SHP77 (cell line): ENCODE measurements around the gene FAM107B.

Experiments used
- DNase-seq, 2 experiments: peaks; one replicate each; lab custom pipeline; 2025; lab: John Stamatoyannopoulos, UW

FAM107B gene

DNA sequence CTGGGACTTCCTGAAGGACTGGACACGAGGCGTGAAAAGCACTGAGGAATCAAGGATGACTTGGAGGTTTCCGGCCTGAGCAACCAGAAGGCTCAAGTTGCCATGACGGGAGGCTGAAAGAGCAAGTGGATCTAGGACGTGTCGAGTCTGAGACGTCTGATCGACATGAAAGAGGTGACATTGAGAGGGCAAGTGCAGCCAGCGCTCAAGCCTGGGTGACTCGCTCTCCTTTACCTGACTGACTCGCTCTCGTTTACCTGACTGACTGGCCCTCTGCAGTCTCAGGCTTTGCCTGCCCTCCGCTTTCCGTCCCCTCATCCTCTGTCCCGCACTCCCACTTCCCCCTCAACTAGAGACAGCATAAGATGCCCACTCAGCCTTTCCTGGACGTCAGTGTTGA lies 241.4 kb downstream of the FAM107B start:
- no peak for DNase-seq

DNA sequence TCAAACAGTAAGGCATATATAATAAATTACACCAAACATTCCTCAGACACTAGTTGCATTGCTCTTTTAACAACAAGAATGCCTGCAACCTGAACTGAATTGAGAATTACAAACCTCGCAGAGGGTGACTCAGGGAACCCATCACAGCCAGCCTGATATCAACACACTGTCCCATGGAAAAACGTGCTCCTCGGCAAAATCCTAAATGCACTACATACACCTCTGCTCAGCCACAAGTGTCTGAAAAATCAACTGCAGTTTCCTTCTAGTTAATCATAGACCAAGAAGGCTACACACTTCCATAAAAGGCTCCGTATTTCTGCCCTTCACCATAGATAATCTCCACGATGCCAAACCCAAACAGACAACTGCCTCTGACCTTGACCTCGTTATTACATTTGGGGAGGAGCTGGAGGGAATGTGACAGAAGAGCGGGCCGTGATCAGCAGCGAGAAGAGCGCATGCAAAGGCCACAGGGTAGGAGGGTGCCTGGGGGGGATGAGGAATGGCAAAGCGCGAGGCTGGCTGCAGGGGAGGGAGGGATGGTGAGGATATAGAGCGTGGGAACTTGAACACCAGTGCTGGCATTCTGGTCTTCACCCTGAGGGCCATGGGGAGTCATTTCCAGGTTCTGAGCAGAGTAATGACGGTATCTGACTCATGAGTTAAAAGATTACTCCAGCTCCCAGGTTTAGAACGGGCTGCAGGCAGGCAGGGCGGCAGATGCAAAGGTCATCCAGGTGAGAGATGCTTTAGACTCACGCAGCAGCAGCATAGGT lies 242.0 kb downstream of the FAM107B start:
- no peak for DNase-seq

GRCh38 chr10:14531974-14532373 lies 242.7 kb downstream of the FAM107B start:
- DNase-seq: no peak

DNA sequence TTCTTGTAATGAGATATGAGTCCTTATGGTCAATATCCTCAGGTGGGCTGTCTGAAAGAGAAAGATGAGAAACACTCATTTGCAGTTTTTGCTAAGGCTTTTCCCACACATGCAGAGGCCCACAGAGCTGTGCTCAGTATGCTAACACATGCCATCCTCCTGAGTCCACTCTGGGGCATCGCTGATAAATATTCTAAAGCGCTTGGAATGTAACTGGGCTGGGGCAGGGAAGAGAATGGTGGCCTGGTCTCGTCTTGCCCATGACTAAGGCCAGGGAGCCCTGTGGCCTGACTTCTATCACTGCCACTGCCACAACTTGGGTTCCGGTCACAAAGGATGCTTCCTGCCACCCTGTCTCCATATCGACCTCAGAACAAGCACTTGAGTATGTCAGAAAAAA lies 244.2 kb downstream of the FAM107B start:
- no peak for DNase-seq

DNA sequence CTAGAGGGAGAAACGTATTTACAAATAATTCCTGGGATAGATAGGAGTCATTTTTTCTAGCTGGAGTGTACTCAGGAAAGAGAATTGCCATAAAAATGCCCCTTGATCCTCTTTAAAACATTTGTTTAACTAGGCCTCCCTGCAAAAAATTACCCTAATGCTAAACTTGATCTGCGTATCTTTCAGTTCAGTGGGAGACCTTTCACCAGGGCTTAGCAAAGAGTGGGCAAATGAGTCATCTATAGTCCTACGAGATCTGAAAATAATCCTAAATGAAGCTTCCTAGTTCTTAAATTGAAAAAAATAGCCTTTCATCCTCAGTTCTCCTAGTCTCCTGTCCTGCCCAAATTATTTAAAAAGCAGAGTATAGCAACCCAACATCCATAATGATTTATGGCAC lies 245.3 kb downstream of the FAM107B start:
- no peak for DNase-seq

- DNase-seq: no peak
Measured at GRCh38 chr10:14528450-14528849, 246.2 kb downstream of the FAM107B start.

DNA sequence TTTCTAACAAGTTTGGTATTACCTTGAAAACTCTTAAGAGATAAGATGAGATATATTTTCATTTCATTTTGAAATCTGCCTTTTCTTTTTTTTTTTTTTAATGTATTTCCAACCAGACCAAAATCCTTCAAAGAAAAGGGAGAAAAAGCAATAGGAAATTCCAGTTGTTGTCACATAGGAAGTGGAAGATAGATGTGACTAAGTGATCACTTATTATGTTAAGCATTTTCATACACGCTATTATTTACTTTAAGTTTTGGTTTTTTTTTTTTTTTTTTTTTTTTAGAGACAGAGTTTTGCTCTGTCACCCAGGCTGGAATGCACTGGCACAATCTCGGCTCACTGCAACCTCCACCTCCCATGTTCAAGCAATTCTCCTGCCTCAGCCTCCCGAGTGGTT lies 246.8 kb downstream of the FAM107B start:
- DNase-seq: no peak

GRCh38 chr10:14527134-14527844 lies 247.4 kb downstream of the FAM107B start:
- no peak for DNase-seq

DNA sequence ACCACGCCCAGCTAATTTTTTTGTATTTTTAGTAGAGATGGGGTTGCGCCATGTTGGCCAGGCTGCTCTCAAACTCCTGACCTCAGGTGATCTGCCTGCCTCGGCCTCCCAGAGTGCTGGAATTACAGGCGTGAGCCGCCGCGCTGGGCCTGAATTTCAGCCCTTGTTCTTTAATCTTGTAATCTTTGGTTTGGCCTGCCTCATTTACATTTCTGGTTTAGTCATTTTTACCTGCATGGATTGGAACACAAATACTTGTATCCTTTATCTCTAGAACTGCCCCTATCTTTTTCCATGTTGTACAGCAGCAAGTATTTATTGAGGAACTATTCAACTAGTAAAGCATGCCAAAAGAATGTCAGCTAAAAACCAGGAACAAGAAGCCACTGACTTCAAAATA lies 248.4 kb downstream of the FAM107B start:
- no peak for DNase-seq

DNA sequence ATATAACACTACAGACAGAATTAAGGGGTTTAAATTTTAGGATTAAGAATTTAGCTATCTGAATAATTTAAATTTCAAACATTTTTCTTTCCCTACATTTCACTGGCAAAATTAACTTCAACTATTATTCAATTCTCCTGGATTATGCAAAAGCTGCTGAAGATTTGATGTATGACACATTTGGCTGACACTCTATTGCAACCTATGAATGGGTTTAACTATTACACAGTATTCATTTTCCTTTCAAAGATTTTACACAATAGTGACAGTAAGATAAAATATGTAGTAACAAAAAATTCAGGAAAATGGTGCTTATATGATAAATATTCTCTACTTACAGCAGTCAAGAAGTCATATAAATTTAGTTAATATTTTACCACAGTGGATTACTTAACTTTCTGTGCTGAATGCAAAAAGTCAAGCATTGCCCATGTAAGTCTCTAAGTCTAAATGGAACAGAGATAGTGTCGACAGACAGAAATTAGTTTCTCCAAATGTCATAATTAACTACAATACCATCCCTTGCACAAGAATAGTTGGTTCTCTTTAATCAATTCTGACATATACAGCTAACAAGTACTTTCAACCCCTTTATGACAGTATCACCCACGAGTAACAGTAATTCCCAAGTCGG lies 249.9 kb downstream of the FAM107B start:
- DNase-seq: no peak

- DNase-seq: no peak
Measured at GRCh38 chr10:14523286-14523685, 251.4 kb downstream of the FAM107B start.

GRCh38 chr10:14519785-14520184 lies 254.9 kb downstream of the FAM107B start:
- DNase-seq: no peak

DNA sequence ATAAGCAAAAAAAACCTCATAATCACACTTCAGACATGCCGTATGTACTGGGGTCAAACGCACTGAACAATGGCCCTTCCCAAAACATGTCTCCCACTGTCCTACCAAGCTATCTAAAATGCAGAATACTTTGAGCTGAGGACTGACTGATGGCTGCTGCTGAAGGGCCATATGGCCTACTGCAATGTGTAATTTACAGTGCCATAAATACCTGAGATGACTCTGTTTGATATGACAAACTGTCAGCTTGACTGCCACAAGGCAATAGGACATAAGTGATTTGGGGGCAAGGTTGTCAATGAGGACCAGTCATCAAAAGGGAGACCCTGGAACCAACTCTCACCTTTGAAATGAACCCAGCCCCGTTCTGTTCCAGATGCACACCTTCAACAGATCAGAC lies 256.5 kb downstream of the FAM107B start:
- no peak for DNase-seq

DNA sequence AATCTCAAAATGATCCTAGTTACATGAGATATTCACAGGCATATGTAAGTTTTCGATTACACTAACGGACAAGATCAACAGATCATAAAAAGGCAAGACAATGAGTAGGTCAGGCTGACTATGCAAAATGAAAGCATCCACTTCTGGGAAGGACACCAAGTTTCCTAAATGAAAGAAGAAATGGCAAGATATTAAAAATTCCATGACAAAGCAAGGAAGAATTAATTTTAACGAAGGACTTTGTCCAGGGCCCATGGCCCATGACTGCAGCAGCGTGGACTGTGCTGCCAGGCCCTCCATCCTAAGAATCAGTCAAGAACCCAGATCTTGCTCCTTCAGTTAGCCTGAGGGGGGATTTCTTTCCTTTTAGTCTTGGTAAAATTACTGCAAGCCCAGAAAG lies 261.6 kb downstream of the FAM107B start:
- DNase-seq: no peak

DNA sequence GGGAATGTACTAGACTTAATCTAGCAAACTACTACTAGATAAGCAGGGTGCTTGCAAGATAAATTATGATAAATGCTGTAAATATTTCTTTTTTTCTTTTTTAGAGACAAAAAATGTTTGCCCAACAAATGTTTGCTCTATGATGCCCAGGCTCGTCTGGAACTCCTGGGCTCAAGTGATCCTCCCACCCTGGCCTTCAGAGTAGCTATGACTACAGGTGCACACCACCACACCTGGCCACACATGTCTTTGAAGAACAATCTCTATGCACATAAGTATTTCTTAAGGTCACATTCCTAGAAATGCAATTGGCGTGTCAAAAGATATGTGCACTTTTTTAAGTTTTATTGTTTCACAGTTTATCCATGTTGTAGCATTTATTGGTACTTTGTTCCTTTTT lies 264.4 kb downstream of the FAM107B start:
- no peak for DNase-seq

DNA sequence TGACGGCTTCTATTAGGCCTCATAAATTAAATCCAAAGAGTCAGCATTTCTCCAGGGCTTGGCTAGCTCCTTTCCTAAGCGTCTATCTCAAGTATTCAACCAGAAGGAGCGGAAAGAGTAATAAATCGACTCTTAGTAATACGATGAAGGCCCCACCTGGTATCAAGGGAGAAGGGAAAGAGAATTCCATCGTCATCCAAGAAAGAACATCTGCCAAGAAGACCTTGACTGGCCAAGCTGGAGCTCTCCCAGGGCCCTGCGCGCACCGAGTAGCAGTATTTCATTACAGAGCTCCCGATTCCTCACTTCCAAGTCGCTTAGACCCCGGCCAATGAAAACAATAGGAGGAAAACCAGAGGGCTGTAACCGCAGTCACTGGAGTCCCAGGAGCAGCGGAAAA lies 266.0 kb downstream of the FAM107B start:
- no peak for DNase-seq

- no peak for DNase-seq
Measured at GRCh38 chr10:14507781-14508180, 266.9 kb downstream of the FAM107B start.

DNA sequence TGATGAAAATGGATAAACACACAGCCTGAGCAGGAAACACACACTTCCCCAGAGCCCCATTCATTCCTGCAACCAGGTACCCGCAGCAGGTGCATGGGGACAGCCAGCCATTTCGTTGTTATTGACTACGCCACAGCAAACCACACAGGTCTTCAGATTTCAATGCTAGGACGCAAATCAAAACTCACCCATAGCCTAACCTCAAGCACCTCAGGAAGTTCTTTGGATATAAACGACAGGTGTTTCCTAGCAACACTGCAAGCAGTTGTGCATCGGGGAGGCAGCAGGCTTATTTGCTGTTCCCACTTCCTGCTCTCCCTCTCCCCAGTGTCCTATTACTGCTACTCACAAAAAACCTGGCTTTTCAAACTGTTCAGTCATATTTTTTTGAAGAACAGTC lies 267.5 kb downstream of the FAM107B start:
- peak; percentile 12 to 17 for DNase-seq

DNA sequence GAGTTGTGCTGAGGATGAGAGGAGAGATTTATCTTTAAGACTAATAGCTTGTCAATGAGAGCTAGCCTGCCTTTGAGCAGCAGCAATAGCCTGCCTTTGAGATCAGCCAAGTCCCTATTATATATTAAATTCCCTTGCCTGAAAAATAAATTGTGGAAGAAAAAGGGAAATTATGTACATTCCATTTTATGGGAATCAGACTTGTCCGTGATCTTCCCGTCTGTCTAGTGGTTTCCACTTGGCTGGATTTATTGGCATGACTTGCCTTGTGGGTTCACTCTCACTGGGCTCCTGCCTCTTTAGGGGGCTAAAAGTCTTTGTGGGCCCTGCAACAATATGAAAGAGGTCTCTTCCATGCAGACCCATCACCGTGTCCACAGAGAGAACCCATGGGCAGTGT lies 272.3 kb downstream of the FAM107B start:
- no peak for DNase-seq

GRCh38 chr10:14500172-14500765 lies 274.4 kb downstream of the FAM107B start:
- no peak for DNase-seq

DNA sequence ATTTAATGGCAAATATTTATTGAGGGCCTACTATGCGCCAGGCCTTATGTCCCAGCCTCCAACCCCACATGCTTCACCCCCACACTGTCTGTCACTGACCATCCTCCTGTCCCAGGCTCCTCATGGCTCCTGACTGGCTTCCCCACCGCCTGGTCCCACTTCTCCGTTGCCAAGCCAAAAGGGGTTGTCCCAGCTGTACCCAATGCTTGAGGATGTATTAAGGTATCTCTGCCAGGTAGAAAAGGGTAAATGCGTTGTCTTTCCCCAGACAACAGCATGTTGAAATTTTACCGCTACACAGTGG lies 275.1 kb downstream of the FAM107B start:
- no peak for DNase-seq

DNA sequence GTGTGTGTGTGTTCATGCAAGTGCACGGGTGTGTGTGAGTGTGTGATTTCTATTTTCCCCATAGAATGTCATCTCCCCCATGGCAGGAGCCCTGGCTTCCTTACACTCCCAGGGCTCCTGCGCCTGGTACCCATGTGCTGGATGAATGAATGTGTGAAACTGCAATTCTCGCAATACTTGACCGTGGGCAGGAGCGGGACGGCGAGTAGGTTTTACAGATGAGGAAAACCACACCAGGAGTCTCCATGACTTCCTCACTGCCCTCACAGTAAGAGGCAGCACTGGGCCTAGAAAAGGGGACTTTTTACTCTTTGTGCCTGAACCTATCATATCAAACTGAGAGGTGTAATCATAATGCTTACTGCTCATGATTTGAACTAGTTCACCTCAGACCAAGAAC lies 276.4 kb downstream of the FAM107B start:
- DNase-seq: no peak

DNA sequence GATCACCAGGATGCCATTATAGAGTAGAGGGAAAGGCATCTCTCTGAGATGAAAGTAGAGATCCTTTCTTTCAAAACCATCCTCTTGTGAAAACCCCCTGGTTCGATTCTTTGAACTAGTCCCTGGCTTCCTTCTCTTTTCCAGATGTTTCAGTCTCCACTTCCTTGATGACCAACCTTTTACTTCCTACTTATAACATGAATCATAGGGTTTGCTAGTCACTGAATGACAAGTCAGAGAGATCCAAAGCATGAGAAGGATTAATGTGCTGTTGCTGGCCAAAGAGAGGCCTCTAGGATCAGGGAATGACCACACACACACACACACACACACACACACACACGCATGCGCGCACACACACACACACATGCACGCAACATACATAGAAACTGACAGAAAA lies 282.9 kb downstream of the FAM107B start:
- no peak for DNase-seq
